HCT116 (cell line): ENCODE results near the gene MSANTD3. TPM values are rescaled to one million over a fixed set of nuclear protein-coding genes. Genes with fewer than 3 reads are reported as not detected.

Experiments
- ATAC-seq: fragments of 200-7000 bp; cut with Tn5 transposase; 2 replicates; pipeline ENCODE4 v1.9.1; 2020; ENCODE audit warnings: mild to moderate bottlenecking, moderate library complexity
- BruUV-seq: library from RNA; stranded (reverse); fragments of 400-500 nt; replicated peaks from 2 replicates; lab custom pipeline; 2021; lab: Mats Ljungman, UMichigan
- CTCF ChIA-PET: fragments of 300-600 bp; sonication (Branson Sonifier 250); formaldehyde crosslinking; loops from one replicate; lab custom pipeline; 2021; ENCODE audit warnings: antibody characterized with exemption; lab: Charles Lee
- POLR2A ChIA-PET: fragments of 300-600, 350-600 bp; sonication (Branson Sonifier 250); formaldehyde crosslinking; loops from one replicate; lab custom pipeline; 2021; ENCODE audit warnings: antibody characterized with exemption; lab: Charles Lee
- RAD21 ChIA-PET, 2 experiments: fragments of 300-600 bp; sonication (Branson Sonifier 250); formaldehyde crosslinking; loops; one replicate each; lab custom pipeline; 2023; ENCODE audit warnings: low total read pairs in 2 of 2; ENCODE audit not compliant: uncharacterized antibody in 2 of 2, unreplicated experiment in 2 of 2, low non-redundant PET in 1 of 2; lab: Charles Lee
- DNase-seq: peaks from one replicate; pipeline ENCODE4 v3.0.0-alpha.2; 2010; ENCODE audit warnings: low read depth, low spot score
- H2AFZ ChIP-seq: fragments of 200-600 bp; shearing (Covaris generic), sonication (generic); 2 replicates; pipeline ENCODE4 v1.6.1; 2017; ENCODE audit warnings: low read depth, mixed run types, mixed read lengths, antibody characterized with exemption, low read length; ENCODE audit not compliant: poor library complexity, severe bottlenecking
- H3K27ac ChIP-seq: 2 replicates; pipeline ENCODE4 v1.5.1; 2012; ENCODE audit warnings: low read depth, low read length
- H3K27me3 ChIP-seq: fragments of 200-600 bp; sonication (generic); 2 replicates; pipeline ENCODE4 v1.6.1; 2016; ENCODE audit warnings: mixed run types, low read length, mixed read lengths; ENCODE audit not compliant: insufficient read depth
- H3K36me3 ChIP-seq, 2 experiments: fragments of 200-500 bp in 1 of 2; fragments of 200-600 bp in 1 of 2; sonication (Bioruptor generic) in 1 of 2; sonication (generic) in 1 of 2; 2 replicates each; pipeline versions ENCODE4 v1.5.1 to v1.6.1; 2014 to 2016; ENCODE audit warnings: low read length in 2 of 2, inconsistent platforms in 1 of 2, mixed read lengths in 1 of 2, mixed run types in 1 of 2; ENCODE audit not compliant: insufficient read depth in 2 of 2, control insufficient read depth in 1 of 2
- H3K4me1 ChIP-seq, 2 experiments: fragments of 200-600 bp in 1 of 2; sonication (generic) in 1 of 2; 2 replicates each; pipeline versions ENCODE4 v1.5.1 to v1.6.1; 2012 to 2017; ENCODE audit warnings: low read length in 2 of 2, inconsistent platforms in 1 of 2, mild to moderate bottlenecking in 1 of 2, mixed read lengths in 1 of 2, mixed run types in 1 of 2, moderate library complexity in 1 of 2; ENCODE audit not compliant: insufficient read depth in 2 of 2, control insufficient read depth in 1 of 2
- H3K4me2 ChIP-seq: fragments of 200-600 bp; sonication (generic); 2 replicates; pipeline ENCODE4 v1.6.1; 2017; ENCODE audit warnings: mixed run types, low read length, mixed read lengths
- H3K4me3 ChIP-seq, 2 experiments: fragments of 200-600 bp in 1 of 2; sonication (generic) in 1 of 2; replicated peaks in 1 of 2; 2 replicates each; pipeline ENCODE4 v1.5.1; 2011 to 2016; ENCODE audit warnings: low read length in 2 of 2, control low read depth in 1 of 2, low read depth in 1 of 2, mild to moderate bottlenecking in 1 of 2, mixed read lengths in 1 of 2, mixed run types in 1 of 2
- H3K79me2 ChIP-seq: fragments of 200-600 bp; sonication (generic); 2 replicates; pipeline ENCODE4 v1.6.1; 2017; ENCODE audit warnings: mild to moderate bottlenecking, mixed run types, low read length, moderate library complexity, mixed read lengths; ENCODE audit not compliant: insufficient read depth
- H3K9ac ChIP-seq: fragments of 200-600 bp; sonication (generic); 2 replicates; pipeline ENCODE4 v1.6.1; 2016; ENCODE audit warnings: low read length, mixed read lengths
- H3K9me2 ChIP-seq: fragments of 200-600 bp; sonication (generic), shearing (Covaris generic); 2 replicates; pipeline ENCODE4 v1.6.1; 2017; ENCODE audit warnings: mixed run types, mild to moderate bottlenecking, moderate library complexity; ENCODE audit not compliant: insufficient read depth
- H3K9me3 ChIP-seq, 2 experiments: fragments of 200-500 bp in 1 of 2; fragments of 200-600 bp in 1 of 2; sonication (Bioruptor generic) in 1 of 2; sonication (generic) in 1 of 2; 2 replicates each; pipeline ENCODE4 v1.6.1; 2014 to 2017; ENCODE audit warnings: low read length in 2 of 2, mixed read lengths in 2 of 2, inconsistent platforms in 1 of 2, low read depth in 1 of 2, mild to moderate bottlenecking in 1 of 2, mixed run types in 1 of 2, moderate library complexity in 1 of 2; ENCODE audit not compliant: control insufficient read depth in 1 of 2, insufficient read depth in 1 of 2
- H4K20me1 ChIP-seq: fragments of 200-600 bp; sonication (generic), shearing (Covaris generic); 2 replicates; pipeline ENCODE4 v1.6.1; 2017; ENCODE audit warnings: mixed run types, mild to moderate bottlenecking, moderate library complexity; ENCODE audit not compliant: insufficient read depth
- EZH2 ChIP-seq: fragments of 200-600 bp; sonication (generic); IDR thresholded peaks from 2 replicates; pipeline ENCODE4 v1.6.1; 2017; ENCODE audit warnings: antibody characterized with exemption, mixed run types
- EZH2phosphoT487 ChIP-seq: fragments of 200-600 bp; IDR thresholded peaks from 2 replicates; pipeline ENCODE4 v1.6.1; 2018; ENCODE audit warnings: antibody characterized with exemption, borderline replicate concordance
- FOSL1 ChIP-seq: IDR thresholded peaks from 2 replicates; pipeline ENCODE4 v1.6.1; 2012; ENCODE audit warnings: low read depth
- POLR2A ChIP-seq: IDR thresholded peaks from 2 replicates; pipeline ENCODE4 v1.7.0; 2011; ENCODE audit warnings: borderline replicate concordance; ENCODE audit not compliant: insufficient read depth, insufficient read length; ENCODE audit errors: extremely low read depth
- SIN3A ChIP-seq: IDR thresholded peaks from 2 replicates; pipeline ENCODE4 v1.6.1; 2012; ENCODE audit warnings: low read depth
- SRF ChIP-seq: IDR thresholded peaks from 2 replicates; pipeline ENCODE4 v1.6.1; 2012; ENCODE audit warnings: low read depth
- TCF7L2 ChIP-seq: IDR thresholded peaks from 2 replicates; pipeline ENCODE4 v1.7.0; 2011; ENCODE audit warnings: borderline replicate concordance, inconsistent platforms; ENCODE audit not compliant: insufficient read depth, insufficient read length; ENCODE audit errors: extremely low read depth
- ZNF274 ChIP-seq: fragments of 200-500 bp; sonication (Bioruptor generic); IDR thresholded peaks from 2 replicates; pipeline ENCODE4 v1.6.1; 2014; ENCODE audit warnings: mild to moderate bottlenecking, low read depth, low read length, inconsistent platforms
- intact Hi-C: fragments of 100-400 bp; cut with micrococcal nuclease; formaldehyde crosslinking; loops from 2 replicates; pipeline ENCODE4 v1.10.0; 2022
- total RNA-seq: library from RNA; stranded (reverse); gene quantifications from one replicate; pipeline ENCODE4 v1.2.1, GENCODE V29; 2021; ENCODE audit not compliant: unreplicated experiment
- TF ChIP-seq, protein P1 (sequence below): IDR thresholded peaks from 2 replicates; pipeline ENCODE4 v1.6.1; 2012
- TF ChIP-seq, protein P2 (sequence below): IDR thresholded peaks from 2 replicates; pipeline ENCODE4 v1.6.1; 2012; ENCODE audit warnings: low read depth

MSANTD3 gene
- total RNA-seq, 1 experiment from 2014 or later: 31.3 TPM

DNA sequence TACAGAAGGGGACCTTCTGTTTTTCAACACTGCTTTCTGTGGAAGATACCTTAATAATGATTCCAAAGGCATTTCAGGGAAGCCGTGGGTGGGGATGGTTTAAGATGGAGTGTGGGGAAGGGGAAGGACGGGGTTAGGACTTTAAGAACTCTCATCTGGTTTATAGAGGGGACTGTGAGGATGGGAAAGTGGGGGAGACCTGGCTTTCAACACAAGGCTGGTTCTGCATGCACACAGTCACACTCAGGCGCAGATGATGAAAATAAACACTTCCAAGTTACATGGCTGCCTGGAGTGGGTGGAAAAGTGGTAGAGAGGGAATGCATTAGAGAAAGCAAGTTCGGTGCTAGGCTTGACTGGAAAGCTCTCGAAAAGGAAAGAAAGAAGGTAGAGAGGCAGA lies 4.9 kb downstream of the MSANTD3 start:
- H3K36me3 ChIP-seq: no peaks in the 10 kb centered on the region
- CTCF ChIA-PET: no interaction called here

DNA sequence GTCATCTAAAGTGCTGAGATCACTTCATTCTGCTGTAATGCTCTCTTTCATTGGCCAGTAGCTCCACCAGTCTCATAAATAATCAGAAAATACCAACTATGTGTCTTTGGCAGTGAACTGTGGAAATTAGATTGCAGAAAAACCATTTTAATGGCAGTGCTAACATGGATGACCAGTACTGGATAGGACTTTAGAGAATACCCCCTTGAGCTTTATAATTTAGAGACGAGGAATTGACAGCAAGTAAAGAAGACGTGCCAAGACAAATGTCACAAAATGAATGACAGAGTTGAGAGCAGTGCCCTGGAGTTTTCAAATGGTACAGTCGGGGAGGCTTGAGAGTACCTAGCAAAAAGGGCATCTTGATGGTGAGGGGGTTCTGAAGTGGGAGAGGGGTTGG lies 5.8 kb downstream of the MSANTD3 start:
- no peak overlapping the region for H3K4me2 ChIP-seq
- ChIA-PET RAD21 (no interaction called here), CTCF (no interaction called here), POLR2A (no interaction called here)
- no peaks in the 10 kb centered on the region for H3K36me3 ChIP-seq
- H2AFZ ChIP-seq: no peak overlapping the region
- H3K27ac ChIP-seq: no peak overlapping the region
- intact Hi-C loops: no loop called here
- BruUV-seq: no TSS peak
- H3K9ac ChIP-seq: no peak overlapping the region
- no peak for DNase-seq
- no peaks in the 10 kb centered on the region for H3K27me3 ChIP-seq
- no peak overlapping the region for H3K4me3 ChIP-seq
- H3K79me2 ChIP-seq: peaks cover 83% of the 10 kb centered on the region
- TF ChIP-seq ZNF274: no peak
- TF ChIP-seq POLR2A: no peak
- TF ChIP-seq EZH2: no peak
- no peak for TF ChIP-seq SIN3A
- TF ChIP-seq, protein P1, sequence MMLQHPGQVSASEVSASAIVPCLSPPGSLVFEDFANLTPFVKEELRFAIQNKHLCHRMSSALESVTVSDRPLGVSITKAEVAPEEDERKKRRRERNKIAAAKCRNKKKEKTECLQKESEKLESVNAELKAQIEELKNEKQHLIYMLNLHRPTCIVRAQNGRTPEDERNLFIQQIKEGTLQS: no peak
- no peak for TF ChIP-seq EZH2phosphoT487
- TF ChIP-seq FOSL1: no peak
- TF ChIP-seq, protein P2, sequence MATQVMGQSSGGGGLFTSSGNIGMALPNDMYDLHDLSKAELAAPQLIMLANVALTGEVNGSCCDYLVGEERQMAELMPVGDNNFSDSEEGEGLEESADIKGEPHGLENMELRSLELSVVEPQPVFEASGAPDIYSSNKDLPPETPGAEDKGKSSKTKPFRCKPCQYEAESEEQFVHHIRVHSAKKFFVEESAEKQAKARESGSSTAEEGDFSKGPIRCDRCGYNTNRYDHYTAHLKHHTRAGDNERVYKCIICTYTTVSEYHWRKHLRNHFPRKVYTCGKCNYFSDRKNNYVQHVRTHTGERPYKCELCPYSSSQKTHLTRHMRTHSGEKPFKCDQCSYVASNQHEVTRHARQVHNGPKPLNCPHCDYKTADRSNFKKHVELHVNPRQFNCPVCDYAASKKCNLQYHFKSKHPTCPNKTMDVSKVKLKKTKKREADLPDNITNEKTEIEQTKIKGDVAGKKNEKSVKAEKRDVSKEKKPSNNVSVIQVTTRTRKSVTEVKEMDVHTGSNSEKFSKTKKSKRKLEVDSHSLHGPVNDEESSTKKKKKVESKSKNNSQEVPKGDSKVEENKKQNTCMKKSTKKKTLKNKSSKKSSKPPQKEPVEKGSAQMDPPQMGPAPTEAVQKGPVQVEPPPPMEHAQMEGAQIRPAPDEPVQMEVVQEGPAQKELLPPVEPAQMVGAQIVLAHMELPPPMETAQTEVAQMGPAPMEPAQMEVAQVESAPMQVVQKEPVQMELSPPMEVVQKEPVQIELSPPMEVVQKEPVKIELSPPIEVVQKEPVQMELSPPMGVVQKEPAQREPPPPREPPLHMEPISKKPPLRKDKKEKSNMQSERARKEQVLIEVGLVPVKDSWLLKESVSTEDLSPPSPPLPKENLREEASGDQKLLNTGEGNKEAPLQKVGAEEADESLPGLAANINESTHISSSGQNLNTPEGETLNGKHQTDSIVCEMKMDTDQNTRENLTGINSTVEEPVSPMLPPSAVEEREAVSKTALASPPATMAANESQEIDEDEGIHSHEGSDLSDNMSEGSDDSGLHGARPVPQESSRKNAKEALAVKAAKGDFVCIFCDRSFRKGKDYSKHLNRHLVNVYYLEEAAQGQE: no peak
- TF ChIP-seq TCF7L2: no peak
- no peak for TF ChIP-seq SRF
- H3K9me3 ChIP-seq: no peaks in the 10 kb centered on the region
- peaks cover 25 to 31% of the 10 kb centered on the region in 2 experiments for H3K4me1 ChIP-seq
- no peaks in the 10 kb centered on the region for H3K9me2 ChIP-seq
- ATAC-seq: no peak
- H4K20me1 ChIP-seq: no peaks in the 10 kb centered on the region; the same call in 1 of the 2 replicates

More for the DNA sequence above, 4.9 kb downstream of the MSANTD3 start:
- ChIA-PET RAD21 (no interaction called here), POLR2A (no interaction called here)
- ATAC-seq: no peak
- DNase-seq: no peak
- no peak overlapping the region for H3K4me2 ChIP-seq
- no peak overlapping the region for H3K9ac ChIP-seq
- no peaks in the 10 kb centered on the region for H4K20me1 ChIP-seq
- no peak overlapping the region for H3K4me3 ChIP-seq
- H3K9me3 ChIP-seq: no peaks in the 10 kb centered on the region
- H3K79me2 ChIP-seq: peaks cover 81% of the 10 kb centered on the region
- no peaks in the 10 kb centered on the region for H3K9me2 ChIP-seq
- no peak overlapping the region for H3K27ac ChIP-seq
- no peak overlapping the region for H2AFZ ChIP-seq
- peaks cover 25 to 31% of the 10 kb centered on the region in 2 experiments for H3K4me1 ChIP-seq
- TF ChIP-seq, protein P2: no peak
- BruUV-seq: no TSS peak
- no peaks in the 10 kb centered on the region for H3K27me3 ChIP-seq
- intact Hi-C loops: no loop called here
